HCT116 (cell line): Measurements from ENCODE around the gene EYA3. TPM values are rescaled to one million over a fixed set of nuclear protein-coding genes. Genes with fewer than 3 reads are reported as not detected.

Experiments
- ATAC-seq: fragments of 200-7000 bp; cut with Tn5 transposase; 2 replicates; pipeline ENCODE4 v1.9.1; 2020; ENCODE audit warnings: mild to moderate bottlenecking, moderate library complexity
- BruUV-seq: library from RNA; stranded (reverse); fragments of 400-500 nt; replicated peaks from 2 replicates; lab custom pipeline; 2021; lab: Mats Ljungman, UMichigan
- CTCF ChIA-PET: fragments of 300-600 bp; sonication (Branson Sonifier 250); formaldehyde crosslinking; loops from one replicate; lab custom pipeline; 2021; ENCODE audit warnings: antibody characterized with exemption; lab: Charles Lee
- POLR2A ChIA-PET: fragments of 300-600, 350-600 bp; sonication (Branson Sonifier 250); formaldehyde crosslinking; loops from one replicate; lab custom pipeline; 2021; ENCODE audit warnings: antibody characterized with exemption; lab: Charles Lee
- RAD21 ChIA-PET, 2 experiments: fragments of 300-600 bp; sonication (Branson Sonifier 250); formaldehyde crosslinking; loops; one replicate each; lab custom pipeline; 2023; ENCODE audit warnings: low total read pairs in 2 of 2; ENCODE audit not compliant: uncharacterized antibody in 2 of 2, unreplicated experiment in 2 of 2, low non-redundant PET in 1 of 2; lab: Charles Lee
- DNase-seq: peaks from one replicate; pipeline ENCODE4 v3.0.0-alpha.2; 2010; ENCODE audit warnings: low read depth, low spot score
- H2AFZ ChIP-seq: fragments of 200-600 bp; shearing (Covaris generic), sonication (generic); 2 replicates; pipeline ENCODE4 v1.6.1; 2017; ENCODE audit warnings: low read depth, mixed run types, mixed read lengths, antibody characterized with exemption, low read length; ENCODE audit not compliant: poor library complexity, severe bottlenecking
- H3K27ac ChIP-seq: 2 replicates; pipeline ENCODE4 v1.5.1; 2012; ENCODE audit warnings: low read depth, low read length
- H3K27me3 ChIP-seq: fragments of 200-600 bp; sonication (generic); 2 replicates; pipeline ENCODE4 v1.6.1; 2016; ENCODE audit warnings: mixed run types, low read length, mixed read lengths; ENCODE audit not compliant: insufficient read depth
- H3K36me3 ChIP-seq, 2 experiments: fragments of 200-500 bp in 1 of 2; fragments of 200-600 bp in 1 of 2; sonication (Bioruptor generic) in 1 of 2; sonication (generic) in 1 of 2; 2 replicates each; pipeline versions ENCODE4 v1.5.1 to v1.6.1; 2014 to 2016; ENCODE audit warnings: low read length in 2 of 2, inconsistent platforms in 1 of 2, mixed read lengths in 1 of 2, mixed run types in 1 of 2; ENCODE audit not compliant: insufficient read depth in 2 of 2, control insufficient read depth in 1 of 2
- H3K4me1 ChIP-seq, 2 experiments: fragments of 200-600 bp in 1 of 2; sonication (generic) in 1 of 2; 2 replicates each; pipeline versions ENCODE4 v1.5.1 to v1.6.1; 2012 to 2017; ENCODE audit warnings: low read length in 2 of 2, inconsistent platforms in 1 of 2, mild to moderate bottlenecking in 1 of 2, mixed read lengths in 1 of 2, mixed run types in 1 of 2, moderate library complexity in 1 of 2; ENCODE audit not compliant: insufficient read depth in 2 of 2, control insufficient read depth in 1 of 2
- H3K4me2 ChIP-seq: fragments of 200-600 bp; sonication (generic); 2 replicates; pipeline ENCODE4 v1.6.1; 2017; ENCODE audit warnings: mixed run types, low read length, mixed read lengths
- H3K4me3 ChIP-seq, 2 experiments: fragments of 200-600 bp in 1 of 2; sonication (generic) in 1 of 2; replicated peaks in 1 of 2; 2 replicates each; pipeline ENCODE4 v1.5.1; 2011 to 2016; ENCODE audit warnings: low read length in 2 of 2, control low read depth in 1 of 2, low read depth in 1 of 2, mild to moderate bottlenecking in 1 of 2, mixed read lengths in 1 of 2, mixed run types in 1 of 2
- H3K79me2 ChIP-seq: fragments of 200-600 bp; sonication (generic); 2 replicates; pipeline ENCODE4 v1.6.1; 2017; ENCODE audit warnings: mild to moderate bottlenecking, mixed run types, low read length, moderate library complexity, mixed read lengths; ENCODE audit not compliant: insufficient read depth
- H3K9ac ChIP-seq: fragments of 200-600 bp; sonication (generic); 2 replicates; pipeline ENCODE4 v1.6.1; 2016; ENCODE audit warnings: low read length, mixed read lengths
- H3K9me2 ChIP-seq: fragments of 200-600 bp; sonication (generic), shearing (Covaris generic); 2 replicates; pipeline ENCODE4 v1.6.1; 2017; ENCODE audit warnings: mixed run types, mild to moderate bottlenecking, moderate library complexity; ENCODE audit not compliant: insufficient read depth
- H3K9me3 ChIP-seq, 2 experiments: fragments of 200-500 bp in 1 of 2; fragments of 200-600 bp in 1 of 2; sonication (Bioruptor generic) in 1 of 2; sonication (generic) in 1 of 2; 2 replicates each; pipeline ENCODE4 v1.6.1; 2014 to 2017; ENCODE audit warnings: low read length in 2 of 2, mixed read lengths in 2 of 2, inconsistent platforms in 1 of 2, low read depth in 1 of 2, mild to moderate bottlenecking in 1 of 2, mixed run types in 1 of 2, moderate library complexity in 1 of 2; ENCODE audit not compliant: control insufficient read depth in 1 of 2, insufficient read depth in 1 of 2
- H4K20me1 ChIP-seq: fragments of 200-600 bp; sonication (generic), shearing (Covaris generic); 2 replicates; pipeline ENCODE4 v1.6.1; 2017; ENCODE audit warnings: mixed run types, mild to moderate bottlenecking, moderate library complexity; ENCODE audit not compliant: insufficient read depth
- CBX3 ChIP-seq: IDR thresholded peaks from 2 replicates; pipeline ENCODE4 v1.6.1; 2012; ENCODE audit warnings: low read depth
- CEBPB ChIP-seq: IDR thresholded peaks from 2 replicates; pipeline ENCODE4 v1.6.1; 2012; ENCODE audit warnings: low read depth
- CTCF ChIP-seq, 3 experiments: fragments of 200-600 bp in 1 of 3; sonication (generic) in 1 of 3; IDR thresholded peaks in 2 of 3; conservative IDR thresholded peaks in 1 of 3; 2 replicates each; pipeline ENCODE4 v1.5.1; 2012 to 2017; ENCODE audit warnings: low read depth in 2 of 3, low read length in 2 of 3, antibody characterized with exemption in 1 of 3, borderline replicate concordance in 1 of 3, control low read depth in 1 of 3, mild to moderate bottlenecking in 1 of 3, mixed read lengths in 1 of 3, mixed run types in 1 of 3, moderate library complexity in 1 of 3; ENCODE audit not compliant: insufficient read depth in 1 of 3
- EGR1 ChIP-seq: IDR thresholded peaks from 2 replicates; pipeline ENCODE4 v1.6.1; 2012; ENCODE audit warnings: low read depth
- ELF1 ChIP-seq: IDR thresholded peaks from 2 replicates; pipeline ENCODE4 v1.6.1; 2012; ENCODE audit warnings: low read depth, borderline replicate concordance
- EZH2 ChIP-seq: fragments of 200-600 bp; sonication (generic); IDR thresholded peaks from 2 replicates; pipeline ENCODE4 v1.6.1; 2017; ENCODE audit warnings: antibody characterized with exemption, mixed run types
- EZH2phosphoT487 ChIP-seq: fragments of 200-600 bp; IDR thresholded peaks from 2 replicates; pipeline ENCODE4 v1.6.1; 2018; ENCODE audit warnings: antibody characterized with exemption, borderline replicate concordance
- FOSL1 ChIP-seq: IDR thresholded peaks from 2 replicates; pipeline ENCODE4 v1.6.1; 2012; ENCODE audit warnings: low read depth
- JUND ChIP-seq: IDR thresholded peaks from 2 replicates; pipeline ENCODE4 v1.6.1; 2012
- POLR2AphosphoS5 ChIP-seq: IDR thresholded peaks from 2 replicates; pipeline ENCODE4 v1.6.1; 2011; ENCODE audit warnings: mild to moderate bottlenecking, low read depth, low read length, moderate library complexity
- RAD21 ChIP-seq: IDR thresholded peaks from 2 replicates; pipeline ENCODE4 v1.6.1; 2012; ENCODE audit warnings: low read depth, mild to moderate bottlenecking
- SIN3A ChIP-seq: IDR thresholded peaks from 2 replicates; pipeline ENCODE4 v1.6.1; 2012; ENCODE audit warnings: low read depth
- SRF ChIP-seq: IDR thresholded peaks from 2 replicates; pipeline ENCODE4 v1.6.1; 2012; ENCODE audit warnings: low read depth
- TCF7L2 ChIP-seq: IDR thresholded peaks from 2 replicates; pipeline ENCODE4 v1.7.0; 2011; ENCODE audit warnings: borderline replicate concordance, inconsistent platforms; ENCODE audit not compliant: insufficient read depth, insufficient read length; ENCODE audit errors: extremely low read depth
- YY1 ChIP-seq: IDR thresholded peaks from 2 replicates; pipeline ENCODE4 v1.6.1; 2011; ENCODE audit warnings: low read length, low read depth, moderate library complexity, mild to moderate bottlenecking; ENCODE audit not compliant: insufficient replicate concordance; ENCODE audit errors: extremely low read depth
- ZFX ChIP-seq: fragments of 450-650 bp; IDR thresholded peaks from 2 replicates; pipeline ENCODE4 v1.6.1; 2017
- ZNF274 ChIP-seq: fragments of 200-500 bp; sonication (Bioruptor generic); IDR thresholded peaks from 2 replicates; pipeline ENCODE4 v1.6.1; 2014; ENCODE audit warnings: mild to moderate bottlenecking, low read depth, low read length, inconsistent platforms
- intact Hi-C: fragments of 100-400 bp; cut with micrococcal nuclease; formaldehyde crosslinking; loops from 2 replicates; pipeline ENCODE4 v1.10.0; 2022
- total RNA-seq: library from RNA; stranded (reverse); gene quantifications from one replicate; pipeline ENCODE4 v1.2.1, GENCODE V29; 2021; ENCODE audit not compliant: unreplicated experiment
- TF ChIP-seq, protein P1 (sequence below): IDR thresholded peaks from 2 replicates; pipeline ENCODE4 v1.6.1; 2012

Gene EYA3
- total RNA-seq, 1 experiment from 2014 or later, result 25.9 TPM

GRCh38 chr1:28113242-28113572 is 24.8 kb upstream of the EYA3 start (continued):
- no peak for TF ChIP-seq YY1
- no peak for TF ChIP-seq CBX3
- TF ChIP-seq TCF7L2, result no peak
- TF ChIP-seq CTCF (IDR thresholded peaks at IDR 0.05 in 2 of 3, conservative IDR thresholded peaks at IDR 0.05 in 1 of 3; ENCODE audit: borderline replicate concordance in 1 of 3, insufficient read depth in 1 of 3, low read depth in 2 of 3, low read length in 2 of 3), result no peak; a peak in 1 of 6 replicates
- TF ChIP-seq SRF, result no peak
- TF ChIP-seq RAD21, result no peak

DNA sequence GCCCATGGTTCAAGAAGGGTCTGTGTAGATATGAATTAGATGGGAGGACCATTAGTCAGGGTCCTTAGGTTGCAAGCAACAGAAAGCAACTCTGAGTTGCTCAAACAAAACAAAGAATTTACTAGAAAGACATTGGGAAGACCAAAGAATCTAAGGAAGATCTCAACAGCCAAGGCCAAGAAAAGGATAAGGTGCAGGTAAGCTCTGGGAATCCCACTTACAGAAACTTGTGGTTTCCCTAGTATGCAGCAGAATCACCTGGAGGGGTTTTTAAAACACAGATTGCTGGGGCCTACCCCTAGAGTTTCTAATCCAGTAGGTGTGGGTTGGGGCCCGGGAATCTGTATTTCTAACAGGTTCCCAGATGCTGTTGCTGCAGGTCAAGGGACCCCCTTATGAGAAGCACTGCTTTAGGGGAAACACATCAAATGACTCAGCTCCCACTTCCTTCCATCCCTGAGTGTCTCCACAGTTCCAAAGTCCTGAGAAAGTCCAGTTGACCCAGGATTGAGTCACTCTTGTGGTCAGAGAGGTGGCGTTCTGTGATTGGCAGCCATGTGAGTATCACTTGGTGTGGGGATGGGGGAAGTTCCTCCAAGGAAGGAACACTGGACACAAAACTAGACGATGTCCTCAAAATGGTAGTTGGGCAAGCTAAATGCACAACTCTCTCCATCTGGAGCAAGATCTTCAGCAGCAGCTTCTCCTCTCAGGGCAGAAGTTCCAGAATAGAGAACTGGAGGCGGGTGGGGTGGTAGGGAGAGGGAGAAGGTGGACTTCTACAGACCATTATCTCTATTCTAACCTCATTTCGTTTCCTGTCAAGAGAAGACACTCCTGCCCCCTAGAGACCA is 24.2 kb upstream of the EYA3 start:
- ChIA-PET CTCF (interaction anchor here (1.0 to 2.1 kb wide), 2 partner anchors 21 to 44 kb away, joined by 3 to 9 read pairs; no protein-coding TSS in a partner anchor), POLR2A (no interaction called here), RAD21 (no interaction called here)
- H3K4me2 ChIP-seq, result peak overlapping the region; percentile 51
- H3K79me2 ChIP-seq, result no peaks in the 10 kb centered on the region
- intact Hi-C loops, result no loop called here
- H3K36me3 ChIP-seq, result no peaks in the 10 kb centered on the region
- DNase-seq (no peak), ATAC-seq (peak; percentile 94)
- H4K20me1 ChIP-seq, result no peaks in the 10 kb centered on the region
- H3K9me2 ChIP-seq, result no peaks in the 10 kb centered on the region
- no peak overlapping the region for H3K9ac ChIP-seq
- no peaks in the 10 kb centered on the region for H3K9me3 ChIP-seq
- no peak overlapping the region for H3K27ac ChIP-seq
- peak overlapping the region in 1 of 2 experiments; percentile 5; a peak in 1 of 4 replicates for H3K4me3 ChIP-seq
- H2AFZ ChIP-seq, result peak overlapping the region; percentile 87
- H3K4me1 ChIP-seq, result peaks cover 0 to 11% of the 10 kb centered on the region in 2 experiments; a peak in 2 of 4 replicates
- no peaks in the 10 kb centered on the region for H3K27me3 ChIP-seq
- no TSS peak for BruUV-seq
- no peak for TF ChIP-seq POLR2AphosphoS5
- no peak for TF ChIP-seq YY1
- TF ChIP-seq ELF1, result no peak
- TF ChIP-seq, protein P1, sequence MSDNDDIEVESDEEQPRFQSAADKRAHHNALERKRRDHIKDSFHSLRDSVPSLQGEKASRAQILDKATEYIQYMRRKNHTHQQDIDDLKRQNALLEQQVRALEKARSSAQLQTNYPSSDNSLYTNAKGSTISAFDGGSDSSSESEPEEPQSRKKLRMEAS, result no peak
- no peak for TF ChIP-seq EZH2phosphoT487
- peak; percentile 48 for TF ChIP-seq RAD21
- peak; percentile 19 to 60 (median 58); a peak in 3 of 6 replicates for TF ChIP-seq CTCF (IDR thresholded peaks at IDR 0.05 in 2 of 3, conservative IDR thresholded peaks at IDR 0.05 in 1 of 3; ENCODE audit: borderline replicate concordance in 1 of 3, insufficient read depth in 1 of 3, low read depth in 2 of 3, low read length in 2 of 3)
- no peak for TF ChIP-seq SIN3A
- TF ChIP-seq CEBPB, result no peak
- no peak for TF ChIP-seq SRF
- TF ChIP-seq JUND, result no peak
- TF ChIP-seq TCF7L2, result no peak
- TF ChIP-seq EZH2, result no peak
- TF ChIP-seq ZNF274, result no peak
- no peak for TF ChIP-seq ZFX
- TF ChIP-seq FOSL1, result 0 out of 2 replicates have a peak, but pooled peaks have one; percentile 21
- no peak for TF ChIP-seq EGR1
